DMS153 treated with DMSO at 0.1 percent for 48 hours (cell line): ENCODE measurements around the gene CTBP2.
"Not testable (repeated sequence)": the region's sequence is repeated elsewhere in the genome, so short reads cannot be mapped to it uniquely, and the experiment has no call there.

Experiments used
- DNase-seq: peaks from one replicate; lab custom pipeline; 2025; ENCODE audit not compliant: unreplicated experiment; lab: John Stamatoyannopoulos, UW

CTBP2 gene

DNA sequence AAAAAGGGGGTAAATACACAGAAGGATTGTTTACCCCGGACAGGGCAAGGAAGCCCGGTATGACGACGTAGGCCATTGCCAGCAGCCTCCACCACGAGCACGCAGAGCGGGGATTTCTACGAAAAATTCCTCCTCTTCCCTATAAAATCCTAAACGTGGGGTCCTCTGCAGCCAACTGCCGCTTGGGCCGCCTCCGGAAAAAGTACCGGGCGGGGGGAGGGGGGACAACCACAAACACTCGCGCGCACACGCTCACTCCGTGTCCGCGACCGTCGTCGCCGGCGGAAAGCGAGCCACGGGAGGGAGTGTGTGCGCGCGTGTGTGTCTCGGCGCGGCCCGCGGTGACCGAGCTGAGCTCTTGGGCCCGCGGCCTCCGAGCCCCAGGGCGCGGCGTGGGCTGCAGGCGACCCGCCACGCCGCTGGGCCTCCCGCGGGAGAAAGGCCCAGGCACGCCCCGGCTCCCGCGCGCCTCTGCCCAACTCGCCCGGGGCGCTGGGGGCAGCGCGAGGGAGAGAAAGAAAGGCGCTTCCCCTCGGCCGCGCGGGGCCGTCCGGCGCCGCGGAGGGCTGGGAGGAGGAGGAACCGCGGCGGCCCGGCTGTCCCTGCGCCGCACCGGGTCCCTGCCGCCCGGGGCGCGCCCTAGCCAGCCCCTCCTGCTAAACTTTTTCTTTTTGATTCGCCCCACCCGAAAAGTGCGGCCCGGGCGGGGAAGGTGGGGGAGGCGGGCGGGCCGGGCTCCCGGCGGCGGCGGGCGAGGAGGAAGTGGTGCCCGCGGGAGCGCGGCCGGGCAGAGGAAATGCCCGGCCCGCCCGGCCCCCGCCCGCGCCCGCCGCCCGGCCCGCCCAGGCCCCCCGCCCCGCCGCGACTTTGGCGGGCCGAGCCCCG is 1.5 kb downstream of the CTBP2 start:
- DNase-seq = no peak

DNA sequence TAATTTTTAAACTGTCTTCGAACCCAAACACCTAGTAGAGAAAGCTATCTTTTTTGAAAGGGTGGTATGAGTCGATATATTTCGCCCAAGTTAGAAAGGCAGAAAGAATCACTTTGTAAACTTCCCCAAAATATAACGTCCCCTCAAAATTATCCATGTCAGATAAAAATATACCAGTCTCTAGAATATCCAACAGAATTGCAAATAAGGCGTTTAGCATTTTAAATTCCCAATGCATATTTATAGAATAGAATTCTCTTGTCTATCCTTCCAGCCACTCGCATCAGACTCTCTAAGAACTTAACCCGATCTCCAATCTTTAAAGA is 2.1 kb downstream of the CTBP2 start:
- no peak for DNase-seq

DNA sequence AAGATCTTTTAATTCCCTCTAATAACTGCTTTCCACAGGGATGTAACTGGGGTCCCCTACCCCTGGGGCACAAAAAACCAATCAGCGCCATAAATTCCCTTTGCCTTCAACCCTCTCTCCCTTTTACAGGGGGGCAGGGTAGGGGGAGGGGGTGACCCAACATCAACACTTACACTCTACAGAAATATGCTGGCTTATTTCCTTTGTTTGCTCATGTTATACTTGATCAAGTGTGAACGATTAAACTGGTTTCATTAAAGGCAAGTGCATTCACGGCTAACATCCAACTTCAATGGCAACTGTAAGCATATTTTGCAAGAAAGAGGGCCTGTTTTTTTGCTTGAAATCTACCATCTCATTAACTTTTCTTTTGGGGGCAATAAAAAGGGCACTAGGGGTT is 2.9 kb downstream of the CTBP2 start:
- peak; percentile 16 for DNase-seq

DNA sequence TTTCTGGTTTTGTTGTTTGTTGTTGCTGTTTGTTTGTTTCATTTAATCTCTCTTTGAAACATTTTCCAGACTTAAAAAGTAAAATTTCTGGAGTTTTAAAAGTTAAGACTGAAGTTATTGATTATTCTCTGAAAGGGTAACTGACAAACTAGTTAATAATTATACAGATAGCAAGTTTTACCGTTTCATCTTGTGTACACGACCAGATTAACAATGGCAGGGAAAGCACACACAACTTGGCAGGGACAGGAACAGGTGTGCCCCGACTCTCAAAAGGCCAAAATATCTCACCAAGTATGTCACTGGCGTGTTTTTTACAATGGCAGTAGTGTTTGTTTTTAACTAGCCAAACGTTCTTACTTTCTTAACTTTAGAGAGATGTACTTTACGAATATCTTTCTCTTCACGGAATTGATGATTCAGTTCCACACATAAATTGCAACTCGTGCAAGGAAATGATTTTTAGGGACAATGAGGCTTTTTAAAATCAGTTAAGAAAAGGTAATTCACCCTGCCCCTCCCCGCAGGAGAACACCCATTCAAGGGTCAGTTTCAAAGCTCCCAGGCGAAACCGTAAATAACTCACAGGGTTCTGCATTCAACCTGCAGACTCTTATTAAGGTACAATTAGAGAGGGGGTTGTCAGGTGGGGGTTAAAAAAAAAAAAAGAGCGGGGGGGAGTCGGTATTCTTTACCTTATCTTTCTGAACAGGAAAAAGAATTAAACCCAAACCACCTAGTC is 3.5 kb downstream of the CTBP2 start:
- peak; percentile 27 for DNase-seq

DNA sequence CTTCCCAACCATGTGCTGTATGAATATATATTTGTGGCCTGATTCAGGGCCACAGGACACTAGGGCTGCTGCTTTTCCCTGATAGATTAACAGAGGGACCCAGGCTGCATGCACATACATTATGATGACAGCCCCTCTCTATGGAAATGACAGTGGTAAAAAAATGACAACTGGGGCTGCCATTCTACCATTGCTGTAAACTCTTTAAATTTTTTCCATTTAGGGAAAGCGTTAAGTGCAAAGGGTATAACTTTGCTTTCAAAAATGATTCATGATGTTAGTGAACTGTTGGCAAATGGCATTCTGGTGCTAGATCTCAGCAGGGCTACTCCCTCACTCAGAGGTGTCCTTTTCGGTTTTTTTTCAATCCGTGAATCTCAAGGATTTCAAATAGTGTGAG is 4.2 kb downstream of the CTBP2 start:
- DNase-seq = no peak

DNA sequence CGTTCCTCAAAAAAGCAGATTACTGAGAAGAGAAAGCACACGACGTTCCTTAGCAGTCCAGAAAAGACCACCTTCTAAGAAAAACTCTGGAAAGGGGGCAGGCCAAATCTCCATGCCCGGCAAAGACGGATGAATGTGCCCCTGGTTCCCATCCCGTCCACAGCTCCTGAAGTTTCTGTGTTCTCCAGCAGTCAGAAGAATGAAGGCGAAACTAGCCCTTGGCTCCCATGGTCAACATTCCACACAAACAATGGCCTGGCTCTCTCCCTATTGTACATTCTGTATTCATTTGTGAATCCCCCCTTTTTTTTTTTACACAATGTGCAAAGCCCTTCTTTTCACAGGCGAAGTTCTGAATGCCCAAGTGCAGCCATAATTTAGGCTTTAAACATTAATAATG is 5.3 kb downstream of the CTBP2 start:
- no peak for DNase-seq

DNA sequence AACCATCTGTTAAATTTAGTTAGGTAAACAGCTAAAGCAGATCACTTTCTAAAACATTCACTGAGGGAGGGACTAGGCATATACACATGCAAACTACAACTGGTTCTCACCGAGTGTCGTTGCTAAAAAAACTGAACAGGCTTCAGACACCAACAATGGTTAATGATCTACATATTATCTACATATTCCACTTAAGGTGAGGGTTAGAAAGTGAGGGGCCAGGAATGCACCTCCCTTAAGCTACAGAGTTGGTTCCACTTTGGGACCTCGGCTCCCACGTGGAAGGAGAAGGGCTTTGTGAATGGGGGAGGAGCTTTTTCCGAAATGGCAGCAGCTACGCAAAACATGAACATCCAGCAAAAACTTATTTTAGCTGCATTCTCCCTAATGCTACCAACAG is 5.8 kb downstream of the CTBP2 start:
- peak; percentile 11 for DNase-seq

DNA sequence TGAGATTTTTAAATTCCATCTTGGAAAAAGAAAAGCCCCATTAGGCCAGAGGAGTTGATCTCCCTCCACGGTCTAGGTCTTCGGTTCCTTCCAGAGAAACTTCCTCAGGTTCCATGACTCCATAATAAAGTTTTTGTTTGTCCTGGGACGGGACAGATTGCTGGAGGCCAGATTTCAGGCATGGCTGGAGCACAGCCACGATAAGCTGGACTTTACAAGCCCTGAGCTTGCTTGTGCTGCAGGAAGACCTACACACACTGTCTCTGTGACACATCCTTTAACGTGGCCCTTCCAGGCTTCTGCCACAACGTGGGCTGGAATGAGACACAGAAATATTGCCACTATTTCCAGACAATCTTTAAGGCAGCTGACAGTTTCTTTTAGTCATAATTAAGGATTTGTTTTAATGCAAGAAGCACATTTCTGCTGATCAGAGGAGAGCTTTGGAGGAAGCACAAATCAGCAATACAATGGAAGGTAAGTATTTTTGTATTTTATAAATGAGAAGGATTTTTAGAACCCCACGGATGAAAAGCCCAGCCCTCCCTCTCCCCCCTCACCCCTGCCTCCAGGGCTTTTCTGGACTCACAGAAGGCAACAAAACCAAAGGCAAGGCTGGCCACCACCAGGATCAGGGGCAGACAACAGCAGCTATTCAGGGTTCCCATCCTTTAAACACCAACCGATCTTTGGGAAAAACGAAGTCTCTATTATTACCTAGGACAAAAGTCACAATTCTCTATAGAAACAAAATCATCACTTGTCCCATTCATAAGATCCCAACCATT is 6.5 kb downstream of the CTBP2 start:
- DNase-seq = no peak

DNA sequence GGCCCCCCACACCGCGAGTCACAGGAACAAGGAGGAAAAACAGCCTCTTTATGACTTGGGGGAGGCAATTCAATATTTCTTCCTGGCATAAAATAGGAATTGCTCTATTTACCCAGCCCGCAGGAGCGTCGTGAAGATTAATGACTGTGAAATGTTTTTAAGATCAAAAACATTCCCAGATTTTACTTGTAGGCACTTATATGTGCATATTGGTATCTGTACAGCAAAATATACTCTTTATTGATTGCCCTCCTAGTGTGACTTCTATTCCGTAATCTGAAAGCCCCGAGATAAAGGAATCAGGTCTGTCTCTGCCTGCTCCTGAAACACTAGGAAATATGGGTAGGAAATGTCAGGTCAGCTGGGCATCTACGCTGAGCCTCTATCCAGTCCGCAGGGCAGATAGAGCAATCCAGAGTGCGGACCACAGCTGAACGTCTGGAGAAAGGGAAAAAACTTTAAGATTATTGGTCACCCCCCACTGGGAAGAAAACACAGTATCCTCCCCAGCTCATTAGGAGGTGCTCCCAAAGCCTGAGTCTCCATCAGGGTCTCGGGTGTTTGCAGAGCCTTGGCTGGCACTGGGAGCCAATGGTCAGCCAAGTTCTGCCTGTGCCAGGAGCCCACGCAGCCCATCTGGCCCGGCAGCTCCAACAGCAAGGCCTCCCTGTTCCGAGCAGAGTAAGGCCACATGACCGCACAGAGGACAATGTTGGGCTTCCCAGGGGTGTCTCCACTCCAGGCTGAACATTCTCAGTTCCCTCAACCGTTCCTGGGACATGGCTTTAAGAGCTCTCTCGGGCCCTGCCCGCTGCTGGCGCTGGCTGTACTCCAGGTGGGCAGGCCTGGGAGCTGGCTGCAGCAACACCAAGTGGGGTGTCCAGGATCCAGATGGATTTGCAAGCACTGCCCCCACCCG is 7.7 kb downstream of the CTBP2 start:
- peak; percentile 43 for DNase-seq

DNA sequence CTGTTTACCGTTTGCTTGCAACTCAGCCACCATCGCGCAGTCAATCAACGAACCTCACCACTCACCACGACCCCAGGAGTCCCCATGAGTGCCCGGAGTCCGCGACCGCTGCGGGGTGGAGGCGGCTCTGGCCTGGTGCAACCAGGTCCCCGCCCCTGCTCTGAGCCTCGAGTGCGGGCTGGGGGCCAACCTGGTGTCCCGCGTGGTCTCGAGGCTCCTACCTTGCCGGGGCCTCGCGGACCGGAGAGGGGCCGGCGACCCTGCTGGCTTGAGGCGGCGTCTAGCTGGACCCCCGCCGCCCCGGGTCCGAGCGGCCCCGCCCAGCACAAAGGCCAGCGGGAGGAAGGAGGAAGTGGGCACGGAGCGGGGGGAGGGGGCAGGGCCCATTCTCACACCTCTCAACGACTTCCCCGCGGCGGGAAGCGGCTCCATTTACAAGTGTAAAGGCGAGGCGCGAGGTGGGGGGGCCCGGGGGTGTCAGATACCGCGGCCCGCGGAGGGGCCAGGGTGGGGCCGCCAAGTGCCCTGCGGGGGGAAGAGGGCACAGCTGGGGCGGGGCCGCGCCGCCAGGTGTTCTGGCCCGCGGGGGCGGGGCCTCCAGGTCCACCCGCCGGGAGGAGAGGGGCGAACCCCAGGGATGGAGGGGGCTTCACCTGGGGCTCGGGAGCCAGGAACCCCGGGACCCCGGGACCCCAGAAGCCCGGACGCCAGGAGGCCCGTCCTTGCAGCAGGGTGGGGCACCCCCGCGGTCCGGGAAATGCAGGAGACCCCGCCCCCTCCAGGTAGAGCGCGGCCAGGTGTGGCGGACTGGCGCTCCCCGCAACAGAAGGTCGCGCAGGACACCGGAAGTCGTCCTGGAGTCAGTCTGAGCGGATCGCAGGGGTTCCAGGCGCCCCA is 8.6 kb downstream of the CTBP2 start:
- DNase-seq = peak; percentile 27

DNA sequence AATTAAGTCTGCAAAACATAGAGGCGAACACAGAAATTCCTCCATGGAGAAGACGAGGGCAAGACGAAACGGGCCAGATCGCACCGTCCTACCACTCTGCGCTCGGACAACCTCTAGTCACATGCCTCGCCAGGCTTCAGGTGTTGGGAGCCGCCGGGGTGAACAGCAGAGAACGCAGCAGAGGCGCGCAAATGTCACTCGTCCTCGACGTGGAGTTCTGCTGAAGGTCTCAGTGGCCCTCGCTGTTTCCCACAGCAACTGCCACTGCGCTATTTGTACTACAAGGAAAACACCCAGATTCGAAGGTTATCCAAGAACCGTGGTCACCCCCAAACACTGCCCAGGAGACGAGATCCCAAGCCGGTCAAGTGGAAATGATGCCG is 9.2 kb downstream of the CTBP2 start:
- DNase-seq = no peak

DNA sequence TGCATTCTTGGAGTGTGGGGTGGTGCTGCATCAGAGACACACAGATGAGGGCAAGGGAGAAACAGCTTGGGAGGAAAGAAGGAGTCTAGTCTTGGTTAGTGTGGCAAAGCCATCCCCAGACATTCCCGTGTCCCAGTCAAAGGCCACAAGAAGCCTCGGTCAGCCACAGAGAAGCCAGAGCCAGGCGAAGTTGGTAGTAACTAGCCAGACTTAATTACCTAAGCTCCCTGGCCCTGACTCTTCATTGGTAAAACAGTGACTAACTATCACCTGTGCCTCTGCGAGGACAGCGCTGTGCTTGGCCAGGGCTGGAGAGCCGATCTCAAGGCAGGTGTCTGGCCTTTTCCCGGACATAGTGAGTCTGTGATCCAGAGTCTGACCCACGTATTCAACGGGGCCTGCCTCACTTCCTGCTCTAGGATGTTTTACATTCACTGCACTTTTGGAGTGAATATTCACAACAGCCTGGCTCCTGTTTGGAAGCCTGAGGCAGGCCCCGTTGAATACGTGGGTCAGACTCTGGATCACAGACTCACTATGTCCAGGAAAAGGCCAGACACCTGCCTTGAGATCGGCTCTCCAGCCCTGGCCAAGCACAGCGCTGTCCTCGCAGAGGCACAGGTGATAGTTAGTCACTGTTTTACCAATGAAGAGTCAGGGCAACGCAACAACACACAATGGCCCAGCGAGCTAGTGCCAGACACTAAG is 9.8 kb downstream of the CTBP2 start:
- DNase-seq = not testable (repeated sequence)

DNA sequence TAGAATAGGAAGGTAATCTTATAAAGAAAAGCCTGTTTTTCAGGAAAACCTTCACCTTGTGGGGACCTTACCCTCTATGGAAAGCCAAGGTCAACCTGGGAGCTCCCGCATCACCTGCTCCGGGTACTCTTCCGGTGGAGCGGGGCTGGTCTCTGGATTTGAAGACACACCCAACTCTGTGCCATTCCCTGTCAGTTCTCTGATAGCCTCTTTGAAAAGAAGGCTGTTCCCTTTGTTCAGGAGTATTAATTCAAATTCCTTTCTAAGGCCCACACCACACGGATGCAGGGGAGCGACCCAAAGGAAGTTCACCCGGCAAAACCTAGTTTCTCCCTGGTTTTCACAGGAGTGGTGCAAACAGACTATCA is 10.7 kb downstream of the CTBP2 start:
- DNase-seq = peak; percentile 30

DNA sequence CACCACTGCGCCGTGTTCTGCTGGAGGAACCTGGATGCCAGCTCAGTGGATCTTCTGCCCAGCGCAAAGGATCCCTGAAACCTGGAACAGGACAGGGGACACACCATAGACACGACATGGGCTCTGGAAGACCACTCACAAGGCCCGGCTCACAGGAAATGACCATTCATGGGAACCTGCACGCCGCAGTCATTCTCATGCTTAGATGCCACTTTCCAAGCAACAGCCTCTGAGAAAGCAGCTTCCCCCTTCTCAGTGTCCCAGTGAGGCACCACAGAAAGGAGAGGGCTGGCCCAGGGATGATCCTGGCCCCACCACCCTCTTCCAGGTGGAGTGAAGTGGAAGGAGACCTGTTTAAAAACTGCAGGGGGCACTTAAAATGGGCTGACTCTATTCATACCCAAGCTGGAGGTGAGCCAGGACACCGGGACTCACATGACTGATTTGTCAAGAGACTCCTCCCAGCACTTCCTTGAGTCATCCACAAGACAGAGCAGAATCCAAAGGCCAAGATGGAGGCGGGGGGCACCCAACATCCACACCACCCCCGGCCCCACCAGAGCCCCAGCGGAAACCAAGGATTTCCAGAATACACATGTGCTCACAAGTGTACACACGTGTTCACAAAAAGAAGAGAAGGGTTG is 11.2 kb downstream of the CTBP2 start:
- DNase-seq = peak; percentile 65

DNA sequence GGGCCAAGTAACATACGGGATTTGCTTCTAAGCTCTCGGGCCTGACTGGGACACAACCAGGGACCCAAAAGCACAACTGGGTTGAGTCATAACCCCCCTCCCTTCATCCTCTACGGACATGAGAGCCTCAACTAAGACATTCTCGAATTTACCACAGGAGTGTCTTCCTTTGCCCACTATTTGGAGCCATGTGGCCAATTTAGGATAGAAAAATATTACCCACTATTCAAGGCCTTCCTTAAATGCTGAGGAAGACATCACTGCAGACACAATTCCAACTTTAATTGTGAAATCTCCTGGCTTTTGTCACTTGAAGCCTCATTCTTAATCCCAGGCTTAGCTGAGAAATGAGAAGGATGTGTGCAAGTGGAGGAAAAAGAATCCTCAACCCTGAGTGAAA is 11.8 kb downstream of the CTBP2 start:
- DNase-seq = no peak

DNA sequence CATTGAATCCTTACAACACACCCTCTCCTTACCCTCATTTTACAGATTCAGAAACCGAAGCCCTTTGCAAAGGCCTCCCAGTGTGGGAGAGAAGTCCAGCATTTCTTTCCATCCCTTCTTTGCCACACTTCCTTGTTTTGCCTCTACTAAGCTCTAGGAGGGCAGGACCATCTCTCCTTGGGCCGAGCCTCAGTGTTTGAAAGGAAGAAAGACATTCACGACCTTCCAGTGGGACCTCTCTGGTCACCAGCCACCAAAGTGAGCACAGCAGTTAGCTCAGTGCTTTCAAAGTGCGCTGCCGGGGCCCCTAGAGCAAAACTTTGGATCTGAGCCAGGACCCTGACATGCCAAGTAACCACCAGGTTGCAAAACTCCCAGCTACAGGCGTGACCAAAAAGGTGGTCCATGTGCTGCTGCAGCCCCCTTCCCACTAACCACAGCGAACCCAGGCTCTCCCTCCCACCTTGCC is 12.4 kb downstream of the CTBP2 start:
- DNase-seq = no peak

DNA sequence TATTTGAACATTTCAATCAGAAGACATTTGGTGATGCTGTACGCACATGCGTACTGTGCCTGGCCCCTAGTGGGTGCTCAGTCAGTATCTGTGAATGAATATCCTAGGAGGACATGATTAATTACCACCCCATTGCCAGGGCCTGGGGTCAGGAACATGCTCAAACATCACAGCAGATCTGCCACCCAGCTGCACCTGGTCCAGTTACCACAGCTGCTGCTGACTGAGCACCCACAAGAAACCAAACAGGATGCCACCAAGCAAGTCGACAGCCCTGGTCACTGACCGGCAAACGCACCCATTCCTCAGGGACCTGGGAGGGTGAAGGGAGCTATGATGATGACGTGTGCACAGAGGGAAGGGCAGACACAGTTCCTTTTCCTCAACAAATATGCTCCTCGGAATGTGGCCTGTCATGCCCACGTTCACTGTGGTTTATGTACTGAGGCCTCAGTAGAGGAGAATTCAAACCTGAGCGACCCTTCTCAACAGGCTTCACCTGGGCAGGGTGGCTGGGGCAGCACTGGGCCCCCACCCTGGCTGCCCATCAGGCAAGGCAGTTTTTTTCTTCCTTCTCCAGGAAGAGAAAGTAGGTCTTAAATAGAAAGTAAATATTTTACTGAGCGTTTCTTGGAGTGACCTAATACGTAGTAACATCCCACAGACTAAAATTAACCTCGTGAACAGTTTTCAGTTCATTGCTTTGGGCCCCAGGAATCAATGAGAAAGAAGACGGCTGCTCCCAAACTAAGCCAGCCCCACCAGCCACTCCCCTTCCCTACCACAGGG is 13.4 kb downstream of the CTBP2 start:
- DNase-seq = no peak

DNA sequence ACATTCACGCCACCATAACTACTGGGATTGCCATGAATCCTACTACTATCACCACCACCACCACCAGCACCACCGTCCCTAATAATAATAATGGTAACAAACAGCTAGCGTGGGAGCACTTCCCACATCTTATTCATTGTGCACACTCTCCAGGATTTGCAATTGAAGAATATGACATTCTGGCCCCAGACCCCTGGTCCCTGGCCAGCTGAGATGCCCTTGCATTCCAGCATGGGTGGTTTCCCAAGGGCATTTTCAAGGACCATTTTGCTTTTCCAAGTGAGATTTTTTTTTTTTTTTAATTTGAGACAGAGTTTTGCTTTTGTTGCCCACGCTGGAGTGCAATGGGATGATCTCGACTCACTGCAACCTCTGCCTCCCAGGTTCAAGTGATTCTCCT is 14.7 kb downstream of the CTBP2 start:
- no peak for DNase-seq
